A549 (cell line): ENCODE data around the gene PCDHA1. TPM values are rescaled to one million over a fixed set of nuclear protein-coding genes. Genes with fewer than 3 reads are reported as not detected.
A peak's percentile ranks its signal among the peaks of the same experiment; 100 is the strongest.
"Not testable (repeated sequence)": the region's sequence is repeated elsewhere in the genome, so short reads cannot be mapped to it uniquely, and the experiment has no call there.

ENCODE experiments used
- ATAC-seq, 2 experiments: fragments of 200-7000 bp in 1 of 2; fragments of >200 bp in 1 of 2; cut with Nextera tagmentation in 1 of 2; cut with Tn5 transposase in 1 of 2; 3 replicates each; pipeline versions ENCODE4 v1.8.0 to v1.9.1; 2018 to 2020; ENCODE audit warnings: mild to moderate bottlenecking in 1 of 2, moderate library complexity in 1 of 2
- CTCF ChIA-PET: fragments of 300-600 bp; sonication (Branson Sonifier 250); formaldehyde crosslinking; extraction: SDS; loops from one replicate; lab custom pipeline; 2021; ENCODE audit warnings: antibody characterized with exemption, inconsistent platforms; lab: Yijun Ruan, JAX
- POLR2A ChIA-PET: fragments of 350-600 bp; formaldehyde crosslinking; extraction: SDS; loops from one replicate; lab custom pipeline; 2021; ENCODE audit warnings: antibody characterized with exemption, inconsistent platforms; lab: Yijun Ruan, JAX
- DNase-seq, 2 experiments: peaks; one replicate each; pipeline versions ENCODE4 v3.0.0 to v3.0.0-alpha.2; 2011 to 2016; ENCODE audit warnings: low read depth in 1 of 2, low spot score in 1 of 2
- FAIRE-seq: peaks from 2 replicates; lab custom pipeline; 2011; peaks lifted over from hg19 to GRCh38; lab: Jason Lieb, UNC
- H3K27ac ChIP-seq, 2 experiments: fragments of >200 bp; sonication (Bioruptor Twin); formaldehyde crosslinking; 3 replicates each; pipeline ENCODE4 v1.5.1; 2016 to 2017
- H3K4me1 ChIP-seq: fragments of >200 bp; sonication (Bioruptor Twin); formaldehyde crosslinking; 3 replicates; pipeline ENCODE4 v1.6.1; 2016
- H3K4me2 ChIP-seq: fragments of >200 bp; sonication (Bioruptor Twin); formaldehyde crosslinking; 3 replicates; pipeline ENCODE4 v1.6.1; 2016
- H3K4me3 ChIP-seq: fragments of >200 bp; sonication (Bioruptor Twin); formaldehyde crosslinking; 3 replicates; pipeline ENCODE4 v1.5.1; 2016
- H3K9me3 ChIP-seq: fragments of >200 bp; sonication (Bioruptor Twin); formaldehyde crosslinking; 3 replicates; pipeline ENCODE4 v1.6.1; 2016
- CHD4 ChIP-seq: fragments of 200-600 bp; sonication (generic); IDR thresholded peaks from 2 replicates; pipeline ENCODE4 v1.6.1; 2016; ENCODE audit warnings: antibody characterized with exemption, mild to moderate bottlenecking, borderline replicate concordance
- FOXS1 ChIP-seq: fragments of 250-450 bp; sonication (Bioruptor Pico); IDR thresholded peaks from 2 replicates; pipeline ENCODE4 v1.5.0; 2020; ENCODE audit warnings: mild to moderate bottlenecking, moderate library complexity
- GATA3 ChIP-seq: IDR thresholded peaks from 2 replicates; pipeline ENCODE4 v1.6.1; 2012; ENCODE audit warnings: borderline replicate concordance
- HEYL ChIP-seq: fragments of 250-450 bp; sonication (Bioruptor Pico); IDR thresholded peaks from 2 replicates; pipeline ENCODE4 v1.8.0; 2021; ENCODE audit warnings: mild to moderate bottlenecking, moderate library complexity
- HOXB13 ChIP-seq: fragments of 250-450 bp; sonication (Bioruptor Pico); IDR thresholded peaks from 2 replicates; pipeline ENCODE4 v1.5.0; 2020; ENCODE audit warnings: low read depth, mild to moderate bottlenecking, moderate library complexity
- JUN ChIP-seq, 2 experiments: fragments of >200 bp; sonication (Bioruptor Twin); formaldehyde crosslinking; IDR thresholded peaks; 2 replicates in 1 of 2; 3 replicates in 1 of 2; pipeline ENCODE4 v1.6.1; 2016 to 2017
- JUNB ChIP-seq: fragments of >200 bp; sonication (Bioruptor Twin); formaldehyde crosslinking; IDR thresholded peaks from 2 replicates; pipeline ENCODE4 v1.6.1; 2016
- KDM1A ChIP-seq: fragments of 200-600 bp; sonication (generic); IDR thresholded peaks from 2 replicates; pipeline ENCODE4 v1.6.1; 2016; ENCODE audit warnings: low read depth, mild to moderate bottlenecking
- MYC ChIP-seq: IDR thresholded peaks from 2 replicates; pipeline ENCODE4 v1.6.1; 2012; ENCODE audit warnings: mild to moderate bottlenecking, inconsistent platforms, low read length, improper control_type of control experiment, borderline replicate concordance
- NR3C1 ChIP-seq: fragments of >200 bp; sonication (Bioruptor Twin); formaldehyde crosslinking; IDR thresholded peaks from 3 replicates; pipeline ENCODE4 v1.6.1; 2017
- POLR2A ChIP-seq: IDR thresholded peaks from 2 replicates; pipeline ENCODE4 v1.6.1; 2012; ENCODE audit warnings: mild to moderate bottlenecking, low read length
- POLR2AphosphoS2 ChIP-seq: conservative IDR thresholded peaks from 2 replicates; pipeline ENCODE4 v1.6.1; 2012; ENCODE audit warnings: low read length, improper control_type of control experiment, inconsistent platforms
- RARB ChIP-seq: fragments of 250-450 bp; sonication (Bioruptor Pico); IDR thresholded peaks from 2 replicates; pipeline ENCODE4 v1.8.0; 2021; ENCODE audit warnings: mild to moderate bottlenecking, moderate library complexity
- ZSCAN20 ChIP-seq: fragments of 250-450 bp; sonication (Bioruptor Pico); IDR thresholded peaks from 2 replicates; pipeline ENCODE4 v1.8.0; 2022; ENCODE audit warnings: mild to moderate bottlenecking, moderate library complexity
- WGBS: methylation state at CpG from one replicate; pipeline ENCODE4 v1.1.6; 2017; ENCODE audit errors: missing lambda C conversion rate; 5-methylcytosine and 5-hydroxymethylcytosine counted together
- polyA plus RNA-seq, 4 experiments: library from polyadenylated mRNA; depleted of rRNA in 3 of 4; stranded (reverse); fragments of >200 nt; fragmentation: RNase III in 1 of 4; extraction: RNeasy Plus Mini Kit Qiagen cat#74134 plus additional on column Dnase treatment in 1 of 4; gene quantifications; 2 replicates in 3 of 4; 3 replicates in 1 of 4; pipeline ENCODE4 v1.2.3, GENCODE V29; 2011 to 2017
- TF ChIP-seq, protein P1 (sequence below): IDR thresholded peaks from 2 replicates; pipeline ENCODE4 v1.6.1; 2012
- TF ChIP-seq, protein P2 (sequence below): fragments of 250-450 bp; sonication (Bioruptor Pico); IDR thresholded peaks from 2 replicates; pipeline ENCODE4 v1.5.0; 2020; ENCODE audit warnings: low read depth, mild to moderate bottlenecking, moderate library complexity
- TF ChIP-seq, protein P3 (sequence below): fragments of 450-650 bp; IDR thresholded peaks from 2 replicates; pipeline ENCODE4 v1.6.1; 2014; ENCODE audit warnings: antibody characterized with exemption

Gene PCDHA1
- polyA plus RNA-seq, 2 of the 4 experiments (the other 2 are of a cell fraction) = 0.13 to 0.52 TPM

DNA sequence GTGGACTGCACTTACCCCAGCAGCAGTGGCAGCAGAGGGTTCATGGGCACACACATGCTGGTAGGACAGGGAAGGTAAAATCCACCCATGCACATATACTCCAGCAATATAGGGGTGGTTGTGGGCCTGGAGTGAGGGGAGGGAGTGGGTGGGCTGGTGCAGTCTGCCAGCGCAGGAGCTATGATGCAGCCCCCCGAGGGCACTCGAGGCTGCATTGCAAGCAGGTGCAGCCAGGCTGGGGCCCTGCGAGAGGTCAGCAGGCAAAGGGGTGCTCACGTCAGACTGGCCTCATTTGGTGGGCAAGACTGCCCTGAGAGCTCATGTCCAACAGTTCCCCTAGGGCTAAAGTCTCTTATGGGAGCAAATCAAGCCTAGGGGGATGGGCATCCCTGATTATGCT lies 32.4 kb upstream of the PCDHA1 start (continued):
- TF ChIP-seq RARB (CRISPR knock-in tag) (no peak), KDM1A (no peak), CHD4 (no peak), NR3C1 (no peak), MYC (no peak), JUNB (no peak)
- TF ChIP-seq, protein P1, sequence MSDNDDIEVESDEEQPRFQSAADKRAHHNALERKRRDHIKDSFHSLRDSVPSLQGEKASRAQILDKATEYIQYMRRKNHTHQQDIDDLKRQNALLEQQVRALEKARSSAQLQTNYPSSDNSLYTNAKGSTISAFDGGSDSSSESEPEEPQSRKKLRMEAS = no peak

DNA sequence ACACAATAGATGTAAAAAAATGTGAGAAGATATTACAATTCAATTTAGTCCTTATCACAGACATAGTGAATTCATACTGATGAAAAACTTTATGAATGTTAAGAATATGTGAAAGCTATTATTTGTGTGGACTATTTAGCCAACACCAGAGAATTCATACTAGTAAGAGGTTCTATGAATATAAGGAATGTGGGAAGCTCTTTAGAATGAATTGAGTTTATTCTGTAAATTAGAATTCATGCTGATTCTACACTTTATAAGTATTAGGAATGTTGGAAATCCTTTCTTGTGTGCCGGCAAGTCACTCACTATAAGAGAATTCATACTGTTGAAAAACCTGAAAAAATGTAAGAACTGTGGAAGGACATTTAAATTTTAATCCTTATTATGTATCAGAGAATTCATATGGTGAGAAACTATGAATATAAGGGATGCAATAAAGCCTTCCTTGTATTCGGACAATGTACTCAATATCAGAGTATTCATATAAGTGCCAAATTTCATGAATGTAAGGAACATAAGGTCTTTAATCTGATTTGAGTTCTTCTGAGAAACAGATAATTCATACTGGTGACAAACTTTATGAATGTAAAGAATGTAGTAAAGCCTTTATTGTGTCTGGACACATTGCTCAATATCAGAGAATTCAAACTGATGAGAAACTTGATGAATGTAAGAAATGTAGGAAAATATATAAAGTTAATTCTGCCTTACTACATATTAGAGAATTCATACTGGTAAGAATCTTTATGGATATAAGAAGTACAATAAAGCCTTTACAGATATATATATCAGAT lies 21.6 kb upstream of the PCDHA1 start:
- ChIA-PET CTCF (interaction anchor here (1.5 kb wide), 1 partner anchor 12 kb away, joined by 3 read pairs; no protein-coding TSS in a partner anchor), POLR2A (no interaction called here)
- FAIRE-seq (peak; percentile 18), DNase-seq (peak in 1 of 2 experiments; percentile 4), ATAC-seq (no peak)
- Histone ChIP-seq H3K4me3 (no peak overlapping the region), H3K4me2 (no peak overlapping the region), H3K4me1 (no peaks in the 10 kb centered on the region), H3K9me3 (peaks cover 80% of the 10 kb centered on the region), H3K27ac (no peak overlapping the region)
- TF ChIP-seq, protein P2, sequence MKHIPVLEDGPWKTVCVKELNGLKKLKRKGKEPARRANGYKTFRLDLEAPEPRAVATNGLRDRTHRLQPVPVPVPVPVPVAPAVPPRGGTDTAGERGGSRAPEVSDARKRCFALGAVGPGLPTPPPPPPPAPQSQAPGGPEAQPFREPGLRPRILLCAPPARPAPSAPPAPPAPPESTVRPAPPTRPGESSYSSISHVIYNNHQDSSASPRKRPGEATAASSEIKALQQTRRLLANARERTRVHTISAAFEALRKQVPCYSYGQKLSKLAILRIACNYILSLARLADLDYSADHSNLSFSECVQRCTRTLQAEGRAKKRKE (CRISPR knock-in tag) = no peak
- peak; percentile 39; the same call in 1 of the 2 replicates for TF ChIP-seq GATA3
- WGBS = 16% methylated on average over 2 of the region's 2 CpGs

DNA sequence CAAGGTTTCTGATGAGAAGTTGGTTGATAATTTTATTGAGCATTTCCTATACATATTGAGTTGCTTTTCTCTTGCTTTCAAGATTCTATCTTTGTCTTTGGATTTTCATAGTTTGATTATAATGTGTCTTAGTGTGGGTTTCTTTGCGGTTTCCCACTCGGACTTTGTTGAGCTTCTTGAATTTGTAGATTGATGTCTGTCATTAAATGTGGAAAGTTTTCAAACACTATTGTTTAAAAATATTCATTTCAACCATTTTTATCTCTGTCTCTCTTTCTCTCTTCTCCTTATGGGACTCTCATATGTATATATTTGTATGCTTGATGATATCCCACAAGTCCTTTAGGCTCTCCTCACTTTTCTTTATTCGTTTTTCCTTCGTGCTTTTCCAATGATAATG lies 18.5 kb upstream of the PCDHA1 start:
- peaks cover 79% of the 10 kb centered on the region for H3K9me3 ChIP-seq
- WGBS = 15% methylated on average over 4 of the region's 4 CpGs

DNA sequence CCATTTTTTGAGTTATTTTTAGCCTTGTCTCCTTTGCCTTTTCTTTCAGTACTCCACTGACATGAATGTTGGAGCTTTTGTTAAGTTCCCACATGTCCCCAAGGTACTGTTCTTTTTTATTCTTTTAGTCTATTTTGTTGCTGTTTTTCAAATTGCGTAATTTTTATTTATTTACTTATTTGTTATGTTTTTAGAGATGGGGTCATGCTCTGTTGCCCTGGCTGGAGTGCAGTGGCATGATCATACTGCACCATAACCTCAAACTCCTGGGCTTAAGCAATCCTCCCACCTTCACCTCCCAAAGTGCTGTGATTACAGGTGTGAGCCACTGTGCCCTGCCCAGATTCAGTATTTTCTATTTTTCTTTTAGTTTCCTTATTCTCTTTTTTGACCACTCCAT lies 5.4 kb upstream of the PCDHA1 start:
- no peak overlapping the region for H3K4me2 ChIP-seq
- CTCF ChIA-PET = interaction anchor here (2.4 kb wide), 1 partner anchor 26 kb away, joined by 8 read pairs; the partner anchor contains the start of gene PCDHA4
- WGBS = 6% methylated on average over 1 of the region's 1 CpG
- no peak for ATAC-seq
- FAIRE-seq = no peak
- DNase-seq = no peak
- no peak overlapping the region for H3K4me3 ChIP-seq
- H3K27ac ChIP-seq = no peak overlapping the region
- POLR2A ChIA-PET = no interaction called here
- no peaks in the 10 kb centered on the region for H3K4me1 ChIP-seq
- TF ChIP-seq HOXB13 (CRISPR knock-in tag) (no peak), POLR2AphosphoS2 (no peak), RARB (CRISPR knock-in tag) (no peak), POLR2A (no peak), JUN (IDR thresholded peaks at IDR 0.05) (no peak)
- peaks cover 56% of the 10 kb centered on the region for H3K9me3 ChIP-seq

More for the DNA sequence above, 18.5 kb upstream of the PCDHA1 start:
- Histone ChIP-seq H3K4me3 (no peak overlapping the region), H3K27ac (no peak overlapping the region), H3K4me2 (no peak overlapping the region), H3K4me1 (no peaks in the 10 kb centered on the region)
- ATAC-seq = no peak
- no peak for FAIRE-seq
- POLR2A ChIA-PET = no interaction called here
- DNase-seq = no peak
- CTCF ChIA-PET = no interaction called here
- TF ChIP-seq ZSCAN20 = no peak
- TF ChIP-seq, protein P3, sequence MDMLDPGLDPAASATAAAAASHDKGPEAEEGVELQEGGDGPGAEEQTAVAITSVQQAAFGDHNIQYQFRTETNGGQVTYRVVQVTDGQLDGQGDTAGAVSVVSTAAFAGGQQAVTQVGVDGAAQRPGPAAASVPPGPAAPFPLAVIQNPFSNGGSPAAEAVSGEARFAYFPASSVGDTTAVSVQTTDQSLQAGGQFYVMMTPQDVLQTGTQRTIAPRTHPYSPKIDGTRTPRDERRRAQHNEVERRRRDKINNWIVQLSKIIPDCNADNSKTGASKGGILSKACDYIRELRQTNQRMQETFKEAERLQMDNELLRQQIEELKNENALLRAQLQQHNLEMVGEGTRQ = no peak
- TF ChIP-seq FOXS1 (CRISPR knock-in tag) = no peak
- TF ChIP-seq HEYL (CRISPR knock-in tag) = no peak
- TF ChIP-seq POLR2A = no peak

DNA sequence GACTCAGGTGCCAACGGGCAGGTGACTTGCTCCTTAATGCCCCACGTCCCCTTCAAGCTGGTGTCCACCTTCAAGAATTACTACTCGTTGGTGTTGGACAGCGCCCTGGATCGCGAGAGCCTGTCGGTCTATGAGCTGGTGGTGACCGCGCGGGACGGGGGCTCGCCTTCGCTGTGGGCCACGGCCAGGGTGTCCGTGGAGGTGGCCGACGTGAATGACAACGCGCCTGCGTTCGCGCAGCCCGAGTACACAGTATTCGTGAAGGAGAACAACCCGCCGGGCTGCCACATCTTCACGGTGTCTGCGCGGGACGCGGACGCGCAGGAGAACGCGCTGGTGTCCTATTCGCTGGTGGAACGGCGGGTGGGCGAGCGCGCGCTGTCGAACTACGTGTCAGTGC lies 1.5 kb downstream of the PCDHA1 start:
- DNase-seq, ATAC-seq, H3K27ac ChIP-seq, H3K4me2 ChIP-seq, H3K4me3 ChIP-seq, FAIRE-seq, H3K4me1 ChIP-seq, POLR2A ChIA-PET: not testable (repeated sequence)
- peaks cover 45% of the 10 kb centered on the region for H3K9me3 ChIP-seq
- CTCF ChIA-PET = interaction anchor here (2.1 kb wide), 1 partner anchor 254 kb away, joined by 9 read pairs; no protein-coding TSS in a partner anchor
- WGBS = 85% methylated on average over 44 of the region's 44 CpGs

DNA sequence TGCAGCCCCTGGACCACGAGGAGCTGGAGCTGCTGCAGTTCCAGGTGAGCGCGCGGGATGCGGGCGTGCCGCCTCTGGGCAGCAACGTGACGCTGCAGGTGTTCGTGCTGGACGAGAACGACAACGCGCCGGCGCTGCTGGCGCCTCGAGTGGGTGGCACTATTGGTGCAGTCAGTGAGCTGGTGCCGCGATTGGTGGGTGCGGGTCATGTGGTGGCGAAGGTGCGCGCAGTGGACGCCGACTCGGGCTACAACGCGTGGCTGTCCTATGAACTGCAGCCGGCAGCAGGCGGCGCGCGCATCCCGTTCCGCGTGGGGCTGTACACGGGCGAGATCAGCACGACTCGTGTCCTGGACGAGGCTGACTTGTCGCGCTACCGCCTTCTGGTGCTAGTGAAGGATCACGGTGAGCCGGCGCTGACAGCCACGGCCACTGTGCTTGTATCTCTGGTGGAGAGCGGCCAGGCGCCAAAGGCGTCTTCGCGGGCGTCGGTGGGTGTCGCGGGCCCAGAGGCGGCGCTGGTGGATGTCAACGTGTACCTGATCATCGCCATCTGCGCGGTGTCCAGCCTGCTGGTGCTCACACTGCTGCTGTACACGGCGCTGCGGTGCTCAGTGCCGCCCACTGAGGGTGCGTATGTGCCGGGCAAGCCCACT lies 2.0 kb downstream of the PCDHA1 start:
- WGBS = 85% methylated on average over 69 of the region's 70 CpGs
- peaks cover 43% of the 10 kb centered on the region for H3K9me3 ChIP-seq
- H3K27ac ChIP-seq, ATAC-seq, POLR2A ChIA-PET, FAIRE-seq, H3K4me3 ChIP-seq, CTCF ChIA-PET, DNase-seq, H3K4me2 ChIP-seq, H3K4me1 ChIP-seq: not testable (repeated sequence)
